Measurements from ENCODE around the gene APOL6.

The APOL6 gene, protein sequence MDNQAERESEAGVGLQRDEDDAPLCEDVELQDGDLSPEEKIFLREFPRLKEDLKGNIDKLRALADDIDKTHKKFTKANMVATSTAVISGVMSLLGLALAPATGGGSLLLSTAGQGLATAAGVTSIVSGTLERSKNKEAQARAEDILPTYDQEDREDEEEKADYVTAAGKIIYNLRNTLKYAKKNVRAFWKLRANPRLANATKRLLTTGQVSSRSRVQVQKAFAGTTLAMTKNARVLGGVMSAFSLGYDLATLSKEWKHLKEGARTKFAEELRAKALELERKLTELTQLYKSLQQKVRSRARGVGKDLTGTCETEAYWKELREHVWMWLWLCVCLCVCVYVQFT

DNA sequence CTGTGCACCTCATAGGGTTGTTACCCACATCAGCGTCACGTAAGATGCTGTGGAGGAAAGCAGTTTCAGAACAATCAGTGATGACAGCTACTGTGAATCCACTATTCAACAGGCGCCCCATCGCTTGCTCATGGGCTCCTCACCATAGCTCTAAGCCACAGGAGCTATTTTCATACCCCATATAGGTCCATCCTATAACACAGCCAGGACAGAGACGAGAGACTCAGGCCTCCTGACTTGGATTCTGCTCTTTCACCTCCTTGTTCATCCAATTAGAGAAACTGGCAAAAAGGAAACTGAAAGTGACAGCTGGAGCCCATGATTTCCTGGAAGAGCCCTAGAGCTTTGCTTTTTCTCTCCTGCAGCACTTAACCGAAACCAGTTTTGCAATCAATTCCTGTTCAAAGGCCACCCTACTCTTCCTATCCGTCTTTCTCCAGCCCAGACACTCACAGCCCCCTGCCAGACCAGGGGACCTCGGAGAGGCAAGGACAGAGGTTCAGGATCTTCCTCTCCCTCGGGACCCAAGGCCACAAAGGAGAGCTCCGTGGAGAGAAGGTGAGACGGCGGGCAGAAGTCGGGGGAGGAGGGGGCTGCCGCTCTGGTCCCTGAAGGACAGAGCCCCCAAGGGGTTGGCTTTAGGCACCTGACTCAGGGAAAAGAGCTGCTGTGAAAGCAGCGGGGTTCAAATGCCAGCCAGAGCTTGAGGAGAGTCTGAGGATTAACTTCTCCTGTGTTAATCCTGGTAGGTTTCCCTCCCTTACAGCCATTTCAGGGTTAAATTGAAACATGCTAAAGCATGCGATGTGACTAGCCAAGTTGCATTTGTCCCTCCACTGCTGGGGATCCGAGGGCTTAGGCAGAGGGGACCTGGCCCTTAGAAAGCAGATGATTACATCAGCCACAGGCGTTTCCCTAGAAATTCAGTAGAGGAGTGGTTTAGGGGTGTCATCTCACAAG, at the start of gene APOL6:
Gene APOL6 (plus strand): TSS at position 381 of the 960 bp plus-strand sequence. CDS start 7,980 bp downstream, outside the sequence.
- Histone ChIP-seq H3K9ac (ENCODE audit: low read length) (peak within 1 kb of the TSS; percentile 70), H3K9me2 (ENCODE audit: low read depth, low read length) (no peaks in the 10 kb centered on the region), H3K4me2 (ENCODE audit: low read length) (peak within 1 kb of the TSS; percentile 92), H2AFZ (ENCODE audit: low read length) (no peak within 1 kb of the TSS), H3K4me3 (ENCODE audit: low read depth, low read length, poor library complexity, severe bottlenecking) (peak within 1 kb of the TSS; percentile 62), H3K27ac (ENCODE audit: low read depth, low read length, poor library complexity, severe bottlenecking) (peak within 1 kb of the TSS; percentile 76), H3K9me3 (ENCODE audit: low read length) (0 out of 2 replicates have a peak, but pooled peaks cover 2% of the 10 kb centered on the region), H3K4me1 (ENCODE audit: insufficient read depth, low read length, severe bottlenecking) (peaks cover 49% of the 10 kb centered on the region), H4K20me1 (ENCODE audit: insufficient read depth, low read length) (no peaks in the 10 kb centered on the region), H3F3A (ENCODE audit: insufficient read depth, low read length) (no peaks in the 10 kb centered on the region), H3K79me2 (ENCODE audit: insufficient read depth, low read length) (no peaks in the 10 kb centered on the region), H3K36me3 (ENCODE audit: insufficient read depth, low read length) (no peaks in the 10 kb centered on the region), H3K27me3 (ENCODE audit: insufficient read depth, low read length) (no peaks in the 10 kb centered on the region)
- TF ChIP-seq EZH2 (IDR thresholded peaks at IDR 0.05; ENCODE audit: borderline replicate concordance, low read length), result no peak

DNA sequence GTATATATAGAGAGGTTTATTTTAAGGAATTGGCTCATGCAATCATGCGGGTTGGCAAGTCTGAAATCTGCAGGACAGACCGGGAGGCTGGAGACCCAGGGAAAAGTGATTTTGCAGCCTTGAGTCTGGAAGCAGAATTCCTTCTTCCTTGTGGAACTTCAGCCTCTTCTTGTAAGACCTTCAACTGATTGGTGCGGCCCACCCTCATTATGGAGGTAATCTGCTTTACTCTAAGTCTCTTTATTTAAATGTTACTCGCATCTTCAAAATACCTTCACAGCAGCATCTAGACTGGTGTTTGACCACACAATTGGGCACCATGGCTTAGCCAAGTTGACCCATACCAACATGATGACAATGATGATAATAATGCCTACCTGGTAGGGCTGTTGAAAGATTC, 48.9 kb upstream of the APOL6 start:
- Histone ChIP-seq H3K9ac (ENCODE audit: low read length) (no peak overlapping the region), H3K9me3 (ENCODE audit: low read length) (no peaks in the 10 kb centered on the region), H3K79me2 (ENCODE audit: insufficient read depth, low read length) (no peaks in the 10 kb centered on the region), H3K36me3 (ENCODE audit: insufficient read depth, low read length) (no peaks in the 10 kb centered on the region), H4K20me1 (ENCODE audit: insufficient read depth, low read length) (no peaks in the 10 kb centered on the region), H3K4me2 (ENCODE audit: low read length) (no peak overlapping the region), H3K9me2 (ENCODE audit: low read depth, low read length) (no peaks in the 10 kb centered on the region), H3K27ac (ENCODE audit: low read depth, low read length, poor library complexity, severe bottlenecking) (no peak overlapping the region), H3K27me3 (ENCODE audit: insufficient read depth, low read length) (peaks cover 3% of the 10 kb centered on the region), H3K4me1 (ENCODE audit: insufficient read depth, low read length, severe bottlenecking) (no peaks in the 10 kb centered on the region), H3K4me3 (ENCODE audit: low read depth, low read length, poor library complexity, severe bottlenecking) (no peak overlapping the region), H3F3A (ENCODE audit: insufficient read depth, low read length) (no peaks in the 10 kb centered on the region), H2AFZ (ENCODE audit: low read length) (no peak overlapping the region)
- TF ChIP-seq, protein P1, sequence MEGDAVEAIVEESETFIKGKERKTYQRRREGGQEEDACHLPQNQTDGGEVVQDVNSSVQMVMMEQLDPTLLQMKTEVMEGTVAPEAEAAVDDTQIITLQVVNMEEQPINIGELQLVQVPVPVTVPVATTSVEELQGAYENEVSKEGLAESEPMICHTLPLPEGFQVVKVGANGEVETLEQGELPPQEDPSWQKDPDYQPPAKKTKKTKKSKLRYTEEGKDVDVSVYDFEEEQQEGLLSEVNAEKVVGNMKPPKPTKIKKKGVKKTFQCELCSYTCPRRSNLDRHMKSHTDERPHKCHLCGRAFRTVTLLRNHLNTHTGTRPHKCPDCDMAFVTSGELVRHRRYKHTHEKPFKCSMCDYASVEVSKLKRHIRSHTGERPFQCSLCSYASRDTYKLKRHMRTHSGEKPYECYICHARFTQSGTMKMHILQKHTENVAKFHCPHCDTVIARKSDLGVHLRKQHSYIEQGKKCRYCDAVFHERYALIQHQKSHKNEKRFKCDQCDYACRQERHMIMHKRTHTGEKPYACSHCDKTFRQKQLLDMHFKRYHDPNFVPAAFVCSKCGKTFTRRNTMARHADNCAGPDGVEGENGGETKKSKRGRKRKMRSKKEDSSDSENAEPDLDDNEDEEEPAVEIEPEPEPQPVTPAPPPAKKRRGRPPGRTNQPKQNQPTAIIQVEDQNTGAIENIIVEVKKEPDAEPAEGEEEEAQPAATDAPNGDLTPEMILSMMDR (IDR thresholded peaks at IDR 0.05; ENCODE audit: low read length), result no peak
- no peak for TF ChIP-seq EZH2 (IDR thresholded peaks at IDR 0.05; ENCODE audit: borderline replicate concordance, low read length)

GRCh38 chr22:35600476-35600875, 47.8 kb upstream of the APOL6 start:
- H3K4me3 ChIP-seq (ENCODE audit: low read depth, low read length, poor library complexity, severe bottlenecking), result no peak overlapping the region

More at GRCh38 chr22:35600476-35600875, 47.8 kb upstream of the APOL6 start:
- Histone ChIP-seq H3K4me2 (ENCODE audit: low read length) (no peak overlapping the region), H3F3A (ENCODE audit: insufficient read depth, low read length) (no peaks in the 10 kb centered on the region), H3K9me2 (ENCODE audit: low read depth, low read length) (no peaks in the 10 kb centered on the region), H2AFZ (ENCODE audit: low read length) (no peak overlapping the region), H3K79me2 (ENCODE audit: insufficient read depth, low read length) (no peaks in the 10 kb centered on the region), H4K20me1 (ENCODE audit: insufficient read depth, low read length) (no peaks in the 10 kb centered on the region), H3K27ac (ENCODE audit: low read depth, low read length, poor library complexity, severe bottlenecking) (no peak overlapping the region), H3K27me3 (ENCODE audit: insufficient read depth, low read length) (no peaks in the 10 kb centered on the region; the same call in 1 of the 2 replicates), H3K9ac (ENCODE audit: low read length) (no peak overlapping the region), H3K9me3 (ENCODE audit: low read length) (no peaks in the 10 kb centered on the region), H3K36me3 (ENCODE audit: insufficient read depth, low read length) (no peaks in the 10 kb centered on the region), H3K4me1 (ENCODE audit: insufficient read depth, low read length, severe bottlenecking) (no peaks in the 10 kb centered on the region)
- no peak for TF ChIP-seq EZH2 (IDR thresholded peaks at IDR 0.05; ENCODE audit: borderline replicate concordance, low read length)
- TF ChIP-seq, protein P1 (IDR thresholded peaks at IDR 0.05; ENCODE audit: low read length), result no peak

Data from OCI-LY1 (cell line).